Natural killer cell (primary cell): Measurements from ENCODE around the gene NWD2. TPM values are rescaled to one million over a fixed set of nuclear protein-coding genes. Genes with fewer than 3 reads are reported as not detected.

Experiments used
- ATAC-seq, 3 donors: fragments of 150-1000 bp in 2 of 3; fragments of 200-7000 bp in 1 of 3; cut with Tn5 transposase; 1 replicate in 1 of 3; 2 replicates in 2 of 3; pipeline ENCODE4 v1.10.0; 2021; ENCODE audit warnings: mild to moderate bottlenecking in 2 of 3, moderate library complexity in 2 of 3
- DNase-seq, 2 donors: peaks; one replicate each; pipeline versions ENCODE4 v3.0.0 to v3.0.0-alpha.2; 2013 to 2021; ENCODE audit warnings: mixed read lengths in 1 of 2
- H3K27ac ChIP-seq: one replicate; pipeline ENCODE4 v1.5.1; 2013; ENCODE audit warnings: mild to moderate bottlenecking, low read length
- H3K27me3 ChIP-seq: one replicate; pipeline ENCODE4 v1.6.1; 2013; ENCODE audit warnings: low read length; ENCODE audit not compliant: control insufficient read depth, insufficient read depth
- H3K36me3 ChIP-seq: one replicate; pipeline ENCODE4 v1.6.1; 2013; ENCODE audit warnings: low read length; ENCODE audit not compliant: control insufficient read depth, insufficient read depth
- H3K4me1 ChIP-seq: one replicate; pipeline ENCODE4 v1.6.1; 2013; ENCODE audit warnings: low read length; ENCODE audit not compliant: control insufficient read depth, insufficient read depth
- H3K4me3 ChIP-seq: one replicate; pipeline ENCODE4 v1.5.1; 2013; ENCODE audit warnings: low read length
- H3K9me3 ChIP-seq: one replicate; pipeline ENCODE4 v1.6.1; 2013; ENCODE audit warnings: low read length; ENCODE audit not compliant: control insufficient read depth, insufficient read depth
- H3K27ac Mint-ChIP-seq, 2 donors: one replicate each; pipeline ENCODE4 v1.8.0; 2022; ENCODE audit warnings: mild to moderate bottlenecking in 2 of 2, mixed read lengths in 2 of 2, moderate library complexity in 1 of 2
- H3K27me3 Mint-ChIP-seq, 2 donors: one replicate each; pipeline ENCODE4 v1.8.0; 2022; ENCODE audit warnings: low read depth in 2 of 2, mixed read lengths in 2 of 2
- H3K36me3 Mint-ChIP-seq: one replicate; pipeline ENCODE4 v1.8.0; 2022; ENCODE audit warnings: mixed read lengths
- H3K4me1 Mint-ChIP-seq, 2 donors: one replicate each; pipeline ENCODE4 v1.8.0; 2022; ENCODE audit warnings: mixed read lengths in 2 of 2
- H3K4me3 Mint-ChIP-seq: one replicate; pipeline ENCODE4 v1.8.0; 2022; ENCODE audit warnings: mild to moderate bottlenecking, moderate library complexity, mixed read lengths
- H3K9me3 Mint-ChIP-seq, 2 donors: one replicate each; pipeline ENCODE4 v1.8.0; 2022; ENCODE audit warnings: mixed read lengths in 2 of 2
- CTCF ChIP-seq: fragments of 200-600 bp; IDR thresholded peaks from one replicate; pipeline ENCODE4 v1.8.0; 2022; ENCODE audit warnings: antibody characterized with exemption
- WGBS: methylation state at CpG from one replicate; pipeline ENCODE4 v1.1.7; 2013; ENCODE audit warnings: missing lambda C conversion rate; ENCODE audit not compliant: insufficient coverage; 5-methylcytosine and 5-hydroxymethylcytosine counted together
- intact Hi-C: fragments of 100-400 bp; cut with micrococcal nuclease; formaldehyde crosslinking; loops from one replicate; pipeline ENCODE4 v1.14.2; 2022
- total RNA-seq, 4 donors: library from RNA; stranded (reverse); fragments of 120-200 nt in 1 of 4; gene quantifications; one replicate each; pipeline versions ENCODE4 v1.2.3 to v1.2.4, GENCODE V29; 2013 to 2022

The NWD2 gene
- total RNA-seq, 3 donors from 2014 or later (not counting 1 experiment from before 2014, with no cell fraction given): not detected

DNA sequence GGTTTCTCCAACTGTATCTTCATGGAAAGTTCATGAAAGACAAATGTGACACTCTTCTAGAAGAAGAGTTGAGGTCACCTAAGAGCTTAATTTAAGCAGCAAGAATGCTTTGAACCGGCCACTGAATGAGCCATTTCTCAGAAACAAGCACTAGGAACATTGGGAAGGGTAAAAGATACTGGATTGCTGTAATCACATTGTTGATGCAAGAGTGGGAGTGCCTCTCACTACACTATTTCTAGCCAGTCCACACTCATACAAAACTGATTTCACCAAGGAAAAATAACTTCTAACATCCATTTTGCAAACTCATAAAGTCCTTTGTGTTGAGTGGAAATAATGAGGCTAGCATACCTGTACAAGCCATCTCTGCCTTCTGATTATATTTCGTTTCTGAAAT is 221.3 kb downstream of the NWD2 start:
- 100% methylated on average over 1 of the region's 2 CpGs for WGBS
- H3K9me3 ChIP-seq: no peaks in the 10 kb centered on the region
- no peaks in the 10 kb centered on the region for H3K36me3 ChIP-seq
- no peaks in the 10 kb centered on the region for H3K4me1 Mint-ChIP-seq
- no peak for ATAC-seq
- peaks cover 6 to 16% of the 10 kb centered on the region in 2 donors for H3K27me3 Mint-ChIP-seq
- no peaks in the 10 kb centered on the region for H3K27me3 ChIP-seq
- H3K4me1 ChIP-seq: no peaks in the 10 kb centered on the region
- H3K9me3 Mint-ChIP-seq: peaks cover 0 to 2% of the 10 kb centered on the region in 2 donors
- no peak for DNase-seq
- H3K4me3 Mint-ChIP-seq: no peak overlapping the region
- intact Hi-C loops: no loop called here
- H3K36me3 Mint-ChIP-seq: no peaks in the 10 kb centered on the region
- H3K27ac ChIP-seq: no peak overlapping the region
- H3K4me3 ChIP-seq: no peak overlapping the region
- no peak overlapping the region for H3K27ac Mint-ChIP-seq
- no peak for TF ChIP-seq CTCF

DNA sequence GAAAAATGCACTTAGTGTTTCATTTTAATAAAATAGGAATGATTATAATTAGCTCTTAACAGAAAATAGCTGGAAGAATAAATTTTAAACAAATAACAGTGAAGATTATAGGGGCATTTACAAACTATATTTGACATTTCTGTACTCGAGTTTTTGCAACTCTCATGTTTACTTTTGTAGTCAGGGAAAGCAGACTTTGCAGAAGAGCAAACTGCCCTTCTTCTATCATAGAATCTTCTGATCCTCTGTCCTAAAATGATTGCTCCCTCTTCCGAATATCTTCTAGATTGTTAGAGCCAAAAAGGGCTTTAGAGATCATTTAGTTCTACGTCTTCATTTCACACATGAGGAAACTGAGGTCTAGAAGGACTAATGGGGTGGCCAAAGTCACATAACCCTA is 222.7 kb downstream of the NWD2 start:
- H3K4me1 ChIP-seq: no peaks in the 10 kb centered on the region
- H3K27ac ChIP-seq: no peak overlapping the region
- Mint-ChIP-seq H3K4me3 (no peak overlapping the region), H3K36me3 (no peaks in the 10 kb centered on the region), H3K9me3 (no peaks in the 10 kb centered on the region), H3K27ac (no peak overlapping the region), H3K27me3 (peaks cover 0 to 7% of the 10 kb centered on the region in 2 donors), H3K4me1 (no peaks in the 10 kb centered on the region)
- ATAC-seq (no peak), DNase-seq (no peak)
- H3K27me3 ChIP-seq: no peaks in the 10 kb centered on the region
- no peaks in the 10 kb centered on the region for H3K9me3 ChIP-seq
- WGBS: 86% methylated on average over 2 of the region's 3 CpGs
- intact Hi-C loops: no loop called here
- TF ChIP-seq CTCF: no peak
- no peak overlapping the region for H3K4me3 ChIP-seq
- no peaks in the 10 kb centered on the region for H3K36me3 ChIP-seq

DNA sequence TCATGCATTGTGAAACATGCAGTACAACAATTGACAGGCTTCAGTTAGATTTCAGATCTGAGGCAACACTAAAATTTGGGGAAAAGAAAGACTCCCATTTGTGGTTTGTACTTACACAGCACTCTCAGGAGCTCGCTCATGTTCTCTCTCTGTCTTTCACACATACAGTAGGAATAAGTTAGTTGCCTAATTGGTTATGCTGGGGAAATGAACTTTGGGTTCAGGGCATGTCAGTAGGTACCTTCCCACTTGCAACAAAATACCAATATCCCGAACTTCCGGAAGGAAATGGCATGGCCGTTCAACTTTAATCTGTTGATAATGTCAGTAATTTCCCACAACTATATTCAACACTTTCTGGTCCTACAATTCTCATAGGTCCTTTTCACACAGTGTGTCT is 223.3 kb downstream of the NWD2 start:
- Mint-ChIP-seq H3K4me3 (no peak overlapping the region), H3K4me1 (no peaks in the 10 kb centered on the region), H3K27me3 (peaks cover 3 to 7% of the 10 kb centered on the region in 2 donors), H3K9me3 (no peaks in the 10 kb centered on the region), H3K27ac (no peak overlapping the region), H3K36me3 (no peaks in the 10 kb centered on the region)
- Histone ChIP-seq H3K27ac (no peak overlapping the region), H3K36me3 (no peaks in the 10 kb centered on the region), H3K4me3 (no peak overlapping the region), H3K9me3 (no peaks in the 10 kb centered on the region), H3K4me1 (no peaks in the 10 kb centered on the region), H3K27me3 (no peaks in the 10 kb centered on the region)
- intact Hi-C loops: no loop called here
- ATAC-seq (no peak), DNase-seq (no peak)
- TF ChIP-seq CTCF: no peak
- WGBS: 95% methylated on average over 3 of the region's 4 CpGs

DNA sequence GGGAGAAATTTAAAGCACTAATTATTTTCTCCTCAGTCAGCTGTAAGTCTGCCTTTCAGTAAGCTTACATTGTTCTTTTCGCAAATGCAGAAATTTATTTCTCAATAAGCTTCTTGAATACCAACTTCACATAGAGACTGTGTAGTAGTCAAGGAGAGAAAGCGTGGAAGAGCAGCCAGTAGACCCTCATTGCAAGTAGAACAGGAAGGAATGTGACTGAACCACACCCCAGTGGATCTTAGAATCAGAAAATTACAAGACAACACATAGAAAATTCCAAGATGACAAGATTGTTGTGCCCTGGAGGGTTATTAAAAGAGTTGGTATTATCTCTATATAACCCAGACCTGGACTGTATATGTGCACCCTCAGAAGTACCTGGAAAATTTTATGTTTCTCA is 224.7 kb downstream of the NWD2 start:
- intact Hi-C loops: no loop called here

More for the DNA sequence above, 224.7 kb downstream of the NWD2 start:
- no peak for DNase-seq
- no peak overlapping the region for H3K4me3 Mint-ChIP-seq
- no peak for TF ChIP-seq CTCF
- peaks cover 7 to 8% of the 10 kb centered on the region in 2 donors for H3K27me3 Mint-ChIP-seq
- 91% methylated on average over 1 of the region's 2 CpGs for WGBS
- Histone ChIP-seq H3K4me1 (no peaks in the 10 kb centered on the region), H3K36me3 (no peaks in the 10 kb centered on the region), H3K27me3 (no peaks in the 10 kb centered on the region), H3K9me3 (no peaks in the 10 kb centered on the region), H3K27ac (no peak overlapping the region), H3K4me3 (no peak overlapping the region)
- no peaks in the 10 kb centered on the region for H3K36me3 Mint-ChIP-seq
- H3K4me1 Mint-ChIP-seq: no peaks in the 10 kb centered on the region
- ATAC-seq: peak in 1 of 3 donors; percentile 14
- H3K9me3 Mint-ChIP-seq: no peaks in the 10 kb centered on the region
- H3K27ac Mint-ChIP-seq: no peak overlapping the region
